Mesendoderm (in vitro differentiated cells): Measurements from ENCODE around the gene CADM1.

Source experiments
- DNase-seq: peaks from one replicate; pipeline ENCODE4 v3.0.0; 2013
- H2AK5ac ChIP-seq: 2 replicates; pipeline ENCODE4 v1.6.1; 2013; ENCODE audit warnings: low read length, inconsistent platforms
- H2BK120ac ChIP-seq: 2 replicates; pipeline ENCODE4 v1.6.1; 2013; ENCODE audit warnings: low read depth, mild to moderate bottlenecking, low read length, moderate library complexity, mixed read lengths
- H2BK15ac ChIP-seq: replicated peaks from 2 replicates; pipeline ENCODE4 v1.6.1; 2013; ENCODE audit warnings: low read depth, mild to moderate bottlenecking, moderate library complexity
- H2BK5ac ChIP-seq: 2 replicates; pipeline ENCODE4 v1.6.1; 2013; ENCODE audit warnings: low read length, inconsistent platforms
- H3K18ac ChIP-seq: 2 replicates; pipeline ENCODE4 v1.6.1; 2013; ENCODE audit warnings: mild to moderate bottlenecking, low read length, mixed read lengths
- H3K23ac ChIP-seq: one replicate; pipeline ENCODE4 v1.6.1; 2013; ENCODE audit warnings: low read length
- H3K27ac ChIP-seq: 2 replicates; pipeline ENCODE4 v1.5.1; 2013; ENCODE audit warnings: low read depth, mild to moderate bottlenecking, inconsistent platforms, low read length, moderate library complexity
- H3K27me3 ChIP-seq: 2 replicates; pipeline ENCODE4 v1.6.1; 2013; ENCODE audit warnings: low read length, control low read depth, mild to moderate bottlenecking, inconsistent platforms; ENCODE audit not compliant: insufficient read depth, poor library complexity
- H3K36me3 ChIP-seq: 2 replicates; pipeline ENCODE4 v1.6.1; 2013; ENCODE audit warnings: low read length, inconsistent platforms; ENCODE audit not compliant: control insufficient read depth, insufficient read depth
- H3K4ac ChIP-seq: one replicate; pipeline ENCODE4 v1.6.1; 2013; ENCODE audit warnings: low read depth, mild to moderate bottlenecking, low read length, moderate library complexity
- H3K4me1 ChIP-seq: 2 replicates; pipeline ENCODE4 v1.6.1; 2013; ENCODE audit warnings: low read depth, low read length, inconsistent platforms; ENCODE audit not compliant: control insufficient read depth
- H3K4me2 ChIP-seq: 2 replicates; pipeline ENCODE4 v1.6.1; 2013; ENCODE audit warnings: low read length
- H3K4me3 ChIP-seq: 2 replicates; pipeline ENCODE4 v1.5.1; 2013; ENCODE audit warnings: mild to moderate bottlenecking, low read length
- H3K56ac ChIP-seq: one replicate; pipeline ENCODE4 v1.6.1; 2013; ENCODE audit warnings: low read length
- H3K79me1 ChIP-seq: 2 replicates; pipeline ENCODE4 v1.6.1; 2013; ENCODE audit warnings: low read length, inconsistent platforms
- H3K79me2 ChIP-seq: 2 replicates; pipeline ENCODE4 v1.6.1; 2013; ENCODE audit warnings: mild to moderate bottlenecking, low read length; ENCODE audit not compliant: control insufficient read depth, insufficient read depth
- H3K9ac ChIP-seq: 2 replicates; pipeline ENCODE4 v1.6.1; 2013; ENCODE audit warnings: low read length, inconsistent platforms
- H4K5ac ChIP-seq: one replicate; pipeline ENCODE4 v1.6.1; 2013; ENCODE audit warnings: low read length
- H4K8ac ChIP-seq: one replicate; pipeline ENCODE4 v1.6.1; 2013; ENCODE audit warnings: low read depth, mild to moderate bottlenecking, control low read depth, low read length, moderate library complexity
- WGBS: extraction: QIAGEN DNeasy Blood & Tissue Kit; methylation state at CpG from one replicate; pipeline ENCODE4 v1.1.7; 2013; ENCODE audit warnings: low lambda C conversion rate, missing lambda C conversion rate; ENCODE audit not compliant: insufficient coverage; ENCODE audit errors: extremely low coverage; 5-methylcytosine and 5-hydroxymethylcytosine counted together

The CADM1 gene

DNA sequence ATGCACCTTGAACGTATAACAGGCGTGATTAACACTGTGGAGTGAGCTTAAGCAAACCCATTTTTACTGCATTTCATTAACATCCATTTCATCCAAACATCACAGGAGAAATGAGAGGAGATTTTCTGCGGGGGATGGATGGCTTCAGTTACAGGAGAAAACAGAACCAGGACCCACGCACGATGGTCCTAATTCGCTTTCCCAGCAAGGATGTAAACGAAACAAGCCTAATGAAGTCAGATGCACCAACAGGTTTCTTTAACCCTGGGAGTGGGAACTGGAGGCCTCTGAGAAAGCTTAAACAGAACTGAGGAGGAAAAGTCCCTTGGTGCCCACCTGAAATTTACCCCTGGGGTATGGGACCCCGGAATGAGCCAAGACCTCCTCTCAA lies 2.7 kb downstream of the CADM1 start:
- peaks cover 3% of the 10 kb centered on the region for H3K4me1 ChIP-seq
- no peak overlapping the region for H4K5ac ChIP-seq
- no peak overlapping the region for H2BK5ac ChIP-seq
- WGBS = no CpG with 5 or more reads among the region's 8 CpGs
- H3K27me3 ChIP-seq = peaks cover 21% of the 10 kb centered on the region
- H3K36me3 ChIP-seq = no peaks in the 10 kb centered on the region
- no peak overlapping the region for H2BK120ac ChIP-seq
- no peak overlapping the region for H2BK15ac ChIP-seq
- no peak overlapping the region for H3K27ac ChIP-seq
- no peak overlapping the region for H3K18ac ChIP-seq
- no peak overlapping the region for H3K4ac ChIP-seq
- DNase-seq = peak; percentile 16
- no peak overlapping the region for H2AK5ac ChIP-seq
- no peak overlapping the region for H3K23ac ChIP-seq
- no peak overlapping the region for H4K8ac ChIP-seq
- no peak overlapping the region for H3K9ac ChIP-seq
- no peak overlapping the region for H3K56ac ChIP-seq
- H3K79me1 ChIP-seq = no peaks in the 10 kb centered on the region
- H3K4me3 ChIP-seq = no peak overlapping the region
- no peak overlapping the region for H3K4me2 ChIP-seq
- H3K79me2 ChIP-seq = no peaks in the 10 kb centered on the region

DNA sequence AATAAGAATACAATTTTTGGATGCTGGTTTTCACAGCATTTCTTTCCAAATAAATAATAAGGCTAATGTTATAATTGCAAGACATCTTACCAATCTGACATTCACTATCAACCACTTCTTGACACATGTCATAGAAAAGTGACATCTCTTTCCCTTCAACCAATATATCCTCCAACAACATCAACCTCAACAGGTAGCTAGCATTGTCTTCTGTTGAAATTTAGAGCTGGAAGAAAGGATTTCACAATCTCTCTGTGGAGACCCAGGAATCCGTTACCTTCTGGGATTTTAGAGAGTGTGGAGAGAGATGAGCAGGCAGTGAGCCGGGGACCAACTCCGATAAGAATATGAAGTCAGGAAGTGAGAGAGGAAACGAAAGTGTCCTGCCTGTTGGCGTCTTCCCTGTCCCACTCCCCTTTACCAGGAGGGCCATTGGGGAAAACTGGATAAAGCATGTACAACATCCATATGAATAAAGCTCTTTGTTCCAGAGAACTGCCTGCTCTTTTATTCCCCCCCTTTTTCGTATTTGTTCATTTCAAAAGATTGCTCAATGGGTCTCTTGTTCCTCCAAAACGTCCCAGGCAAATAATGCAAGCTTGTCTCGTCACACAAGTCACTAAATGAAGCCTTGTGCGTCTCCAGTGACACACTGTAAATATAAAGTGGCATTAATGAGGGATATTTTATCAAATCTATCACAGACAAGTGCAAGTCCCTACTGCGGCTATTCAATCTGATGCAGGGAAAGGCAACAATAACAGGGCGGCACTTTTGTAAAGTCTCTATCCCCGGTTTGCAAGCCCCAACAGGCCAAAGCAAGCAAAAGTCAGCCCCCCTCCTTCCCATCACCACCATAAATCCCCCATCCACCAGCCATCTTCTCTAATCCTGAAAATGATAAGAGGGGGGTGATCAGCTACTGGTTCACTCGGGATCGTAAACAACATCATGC lies 3.4 kb downstream of the CADM1 start:
- H3K27me3 ChIP-seq = peaks cover 21% of the 10 kb centered on the region
- no peak overlapping the region for H3K4me3 ChIP-seq

DNA sequence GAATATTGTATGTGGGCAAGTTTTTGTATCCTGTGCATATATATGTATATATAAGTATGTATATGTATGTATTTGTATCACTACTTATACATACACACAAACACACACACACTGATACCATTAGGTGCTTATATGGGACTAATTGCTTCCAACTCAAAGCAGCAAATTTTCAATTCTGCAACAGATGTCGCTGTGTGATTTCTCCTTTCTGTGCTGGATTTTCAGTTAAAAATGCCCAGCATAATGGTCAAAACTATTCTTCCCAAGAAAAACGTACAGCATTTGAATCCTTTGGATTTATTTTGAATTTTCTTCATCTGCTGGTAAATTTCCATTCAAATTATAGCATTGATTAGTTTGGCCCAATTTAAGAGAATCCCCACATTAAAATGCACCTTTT lies 4.3 kb downstream of the CADM1 start:
- H3K9ac ChIP-seq = no peak overlapping the region
- no peak overlapping the region for H3K23ac ChIP-seq
- no peaks in the 10 kb centered on the region for H3K79me2 ChIP-seq
- H3K27ac ChIP-seq = no peak overlapping the region
- H3K36me3 ChIP-seq = no peaks in the 10 kb centered on the region
- H3K4me1 ChIP-seq = peaks cover 3% of the 10 kb centered on the region
- H3K4me2 ChIP-seq = no peak overlapping the region
- H2BK15ac ChIP-seq = no peak overlapping the region
- DNase-seq = no peak
- no peak overlapping the region for H4K5ac ChIP-seq
- H2BK120ac ChIP-seq = no peak overlapping the region
- H3K79me1 ChIP-seq = no peaks in the 10 kb centered on the region
- no peak overlapping the region for H2BK5ac ChIP-seq
- WGBS = no CpG with 5 or more reads among the region's 2 CpGs
- H3K18ac ChIP-seq = no peak overlapping the region
- H3K4ac ChIP-seq = no peak overlapping the region
- H4K8ac ChIP-seq = no peak overlapping the region
- no peak overlapping the region for H3K56ac ChIP-seq
- H3K27me3 ChIP-seq = peaks cover 21% of the 10 kb centered on the region
- no peak overlapping the region for H3K4me3 ChIP-seq
- no peak overlapping the region for H2AK5ac ChIP-seq

More for the DNA sequence above, 3.4 kb downstream of the CADM1 start:
- H3K9ac ChIP-seq = no peak overlapping the region
- H3K79me1 ChIP-seq = no peaks in the 10 kb centered on the region
- no peak overlapping the region for H3K4ac ChIP-seq
- no CpG with 5 or more reads among the region's 14 CpGs for WGBS
- H4K8ac ChIP-seq = no peak overlapping the region
- H3K4me1 ChIP-seq = peaks cover 3% of the 10 kb centered on the region
- no peak overlapping the region for H3K4me2 ChIP-seq
- no peak overlapping the region for H4K5ac ChIP-seq
- no peak overlapping the region for H3K18ac ChIP-seq
- no peaks in the 10 kb centered on the region for H3K36me3 ChIP-seq
- H2BK120ac ChIP-seq = no peak overlapping the region
- H2AK5ac ChIP-seq = no peak overlapping the region
- H2BK15ac ChIP-seq = no peak overlapping the region
- no peak overlapping the region for H3K27ac ChIP-seq
- H2BK5ac ChIP-seq = no peak overlapping the region
- DNase-seq = peak; percentile 31
- H3K79me2 ChIP-seq = no peaks in the 10 kb centered on the region
- H3K23ac ChIP-seq = no peak overlapping the region
- H3K56ac ChIP-seq = peak overlapping the region; percentile 37

DNA sequence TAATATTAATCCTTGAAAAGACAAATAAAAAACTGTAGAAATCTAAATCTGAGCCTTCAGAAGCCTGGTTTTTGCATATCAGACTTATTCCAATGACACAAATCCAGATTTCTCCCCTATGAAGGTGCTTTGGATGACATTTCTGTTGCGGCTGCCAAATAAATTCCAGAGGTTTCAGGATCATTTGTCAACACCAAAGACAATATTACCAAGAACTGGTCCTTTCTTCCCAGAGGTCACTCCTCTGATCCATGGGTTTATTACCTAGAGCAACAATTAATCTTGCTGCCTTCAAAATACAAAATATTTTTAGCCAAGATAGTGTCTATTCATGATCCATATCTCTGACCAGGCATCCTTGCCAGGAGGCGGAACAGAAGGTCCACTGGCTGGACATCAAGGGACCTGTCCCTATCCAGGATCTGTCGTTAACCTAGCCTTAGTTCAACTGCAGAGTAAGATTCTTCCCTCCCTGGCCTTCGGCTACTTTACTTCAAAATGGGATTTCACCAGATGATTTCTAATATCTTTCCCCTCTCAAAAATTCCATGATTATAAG lies 4.9 kb downstream of the CADM1 start:
- H3K27me3 ChIP-seq = peaks cover 21% of the 10 kb centered on the region
- no peak overlapping the region for H2BK5ac ChIP-seq
- no peaks in the 10 kb centered on the region for H3K79me2 ChIP-seq
- no peak overlapping the region for H3K23ac ChIP-seq
- H3K4me2 ChIP-seq = no peak overlapping the region
- H3K4me1 ChIP-seq = peaks cover 3% of the 10 kb centered on the region
- H4K5ac ChIP-seq = no peak overlapping the region
- no peak overlapping the region for H2BK120ac ChIP-seq
- H4K8ac ChIP-seq = no peak overlapping the region
- H2AK5ac ChIP-seq = no peak overlapping the region
- no CpG with 5 or more reads among the region's 4 CpGs for WGBS
- no peak overlapping the region for H3K9ac ChIP-seq
- H3K18ac ChIP-seq = no peak overlapping the region
- H3K56ac ChIP-seq = no peak overlapping the region
- H3K27ac ChIP-seq = no peak overlapping the region
- no peak overlapping the region for H3K4ac ChIP-seq
- no peak overlapping the region for H2BK15ac ChIP-seq
- no peaks in the 10 kb centered on the region for H3K79me1 ChIP-seq
- H3K36me3 ChIP-seq = no peaks in the 10 kb centered on the region
- H3K4me3 ChIP-seq = no peak overlapping the region
- DNase-seq = no peak

DNA sequence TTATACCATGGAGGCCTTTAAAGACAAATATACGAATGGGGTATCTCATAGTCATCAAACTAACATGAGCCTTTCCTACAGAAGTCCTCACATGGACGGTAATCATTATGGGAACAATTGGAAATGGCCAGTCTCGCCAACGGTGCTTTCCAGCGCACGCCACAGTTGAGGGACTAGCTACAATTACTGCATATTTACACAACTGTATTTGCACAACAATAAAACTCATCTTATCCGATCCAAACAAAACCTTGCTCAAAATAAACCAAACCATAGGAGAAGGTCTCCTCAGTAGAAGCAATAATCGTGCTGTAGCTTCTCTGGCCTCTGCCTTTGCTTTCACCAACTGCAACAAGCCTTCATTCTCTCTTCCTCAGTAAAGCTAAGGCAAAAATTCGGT lies 5.9 kb downstream of the CADM1 start:
- no peak overlapping the region for H3K9ac ChIP-seq
- H3K4ac ChIP-seq = no peak overlapping the region
- H3K27me3 ChIP-seq = peaks cover 21% of the 10 kb centered on the region
- H4K8ac ChIP-seq = no peak overlapping the region
- no peaks in the 10 kb centered on the region for H3K36me3 ChIP-seq
- no peak for DNase-seq
- no peak overlapping the region for H2BK15ac ChIP-seq
- H3K56ac ChIP-seq = no peak overlapping the region
- no peak overlapping the region for H2AK5ac ChIP-seq
- no peak overlapping the region for H3K18ac ChIP-seq
- no peak overlapping the region for H3K4me3 ChIP-seq
- no peaks in the 10 kb centered on the region for H3K79me1 ChIP-seq
- no peak overlapping the region for H2BK5ac ChIP-seq
- H3K79me2 ChIP-seq = no peaks in the 10 kb centered on the region
- peaks cover 3% of the 10 kb centered on the region for H3K4me1 ChIP-seq
- no CpG with 5 or more reads among the region's 9 CpGs for WGBS
- no peak overlapping the region for H4K5ac ChIP-seq
- H2BK120ac ChIP-seq = no peak overlapping the region
- H3K23ac ChIP-seq = no peak overlapping the region
- H3K27ac ChIP-seq = no peak overlapping the region
- H3K4me2 ChIP-seq = no peak overlapping the region
